BJ (cell line): ENCODE results near the gene CBX3. TPM values are rescaled to one million over a fixed set of nuclear protein-coding genes. Genes with fewer than 3 reads are reported as not detected.
A peak's percentile ranks its signal among the peaks of the same experiment; 100 is the strongest.
"Not testable (repeated sequence)": the region's sequence is repeated elsewhere in the genome, so short reads cannot be mapped to it uniquely, and the experiment has no call there.

ENCODE experiments used
- CTCF ChIA-PET: fragments of 350-600 bp; formaldehyde crosslinking; extraction: SDS; loops from one replicate; lab custom pipeline; 2021; ENCODE audit warnings: antibody characterized with exemption, inconsistent platforms; lab: Yijun Ruan, JAX
- POLR2A ChIA-PET: fragments of 300-600 bp; sonication (Branson Sonifier 250); formaldehyde crosslinking; extraction: SDS; loops from one replicate; lab custom pipeline; 2021; ENCODE audit warnings: antibody characterized with exemption; lab: Charles Lee
- DNase-seq: peaks from one replicate; pipeline ENCODE4 v3.0.0-alpha.2; 2011; ENCODE audit warnings: low read depth
- H3K27me3 ChIP-seq: 2 replicates; pipeline ENCODE4 v1.6.0; 2011; ENCODE audit warnings: low read length; ENCODE audit not compliant: control insufficient read depth, insufficient read depth
- H3K36me3 ChIP-seq: 2 replicates; pipeline ENCODE4 v1.5.1; 2011; ENCODE audit warnings: low read length; ENCODE audit not compliant: control insufficient read depth, insufficient read depth
- H3K4me3 ChIP-seq: 2 replicates; pipeline ENCODE4 v1.5.1; 2011; ENCODE audit warnings: low read depth, mild to moderate bottlenecking, control low read depth, low read length
- polyA minus RNA-seq: library from RNA; depleted of rRNA, polyadenylated mRNA; stranded (reverse); fragments of >200 nt; gene quantifications from 2 replicates; pipeline ENCODE4 v1.2.3, GENCODE V29; 2011; rRNA and poly(A)+ RNA removed
- polyA plus RNA-seq: library from polyadenylated mRNA; depleted of rRNA; stranded (reverse); fragments of >200 nt; gene quantifications from 2 replicates; pipeline ENCODE4 v1.2.3, GENCODE V29; 2011; rRNA removed
- TF ChIP-seq, protein P1 (sequence below): IDR thresholded peaks from 2 replicates; pipeline ENCODE4 v1.5.1; 2011; ENCODE audit warnings: low read depth, mild to moderate bottlenecking, control low read depth, inconsistent platforms, low read length, moderate library complexity; ENCODE audit not compliant: insufficient read depth

Gene CBX3
- 37.0 and 93.8 TPM in 2 replicates for polyA plus RNA-seq
- polyA minus RNA-seq, result 12.4 and 14.0 TPM in 2 replicates

DNA sequence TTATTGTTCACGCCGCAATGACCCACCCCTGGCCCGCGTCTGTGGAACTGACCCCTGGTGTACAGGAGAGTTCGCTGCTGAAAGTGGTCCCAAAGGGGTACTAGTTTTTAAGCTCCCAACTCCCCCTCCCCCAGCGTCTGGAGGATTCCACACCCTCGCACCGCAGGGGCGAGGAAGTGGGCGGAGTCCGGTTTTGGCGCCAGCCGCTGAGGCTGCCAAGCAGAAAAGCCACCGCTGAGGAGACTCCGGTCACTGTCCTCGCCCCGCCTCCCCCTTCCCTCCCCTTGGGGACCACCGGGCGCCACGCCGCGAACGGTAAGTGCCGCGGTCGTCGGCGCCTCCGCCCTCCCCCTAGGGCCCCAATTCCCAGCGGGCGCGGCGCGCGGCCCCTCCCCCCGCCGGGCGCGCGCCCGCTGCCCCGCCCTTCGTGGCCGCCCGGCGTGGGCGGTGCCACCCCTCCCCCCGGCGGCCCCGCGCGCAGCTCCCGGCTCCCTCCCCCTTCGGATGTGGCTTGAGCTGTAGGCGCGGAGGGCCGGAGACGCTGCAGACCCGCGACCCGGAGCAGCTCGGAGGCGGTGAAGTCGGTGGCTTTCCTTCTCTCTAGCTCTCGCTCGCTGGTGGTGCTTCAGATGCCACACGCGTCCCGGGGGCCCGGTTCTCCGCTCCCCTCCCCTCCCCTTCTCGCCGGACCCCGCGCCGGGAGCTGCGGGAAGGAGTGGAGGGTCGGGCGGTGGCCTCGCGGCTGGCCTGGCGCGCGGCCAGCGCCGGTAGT, at the start of gene CBX3:
Gene CBX3, plus strand, starts transcription at position 499 of the 772 bp plus-strand sequence. CDS start 1,254 bp downstream, outside the sequence.
- CTCF ChIA-PET, result interaction anchor here (1.0 kb wide), 1 partner anchor 171 kb away, joined by 3 read pairs; no protein-coding TSS in a partner anchor

GRCh38 chr7:26151953-26152781, 49.4 kb upstream of the CBX3 start, which contains the start of gene NFE2L3:
NFE2L3 (plus strand) TSS chr7:26152198; CDS start chr7:26152499, 301 bp downstream.
- POLR2A ChIA-PET, result interaction anchor here (1.0 kb wide), 1 partner anchor 46 kb away, joined by 4 read pairs; no protein-coding TSS in a partner anchor
- Histone ChIP-seq H3K4me3 (peak within 1 kb of the TSS; percentile 56), H3K36me3 (no peaks in the 10 kb centered on the region), H3K27me3 (no peaks in the 10 kb centered on the region)
- DNase-seq, result no peak
- TF ChIP-seq, protein P1, sequence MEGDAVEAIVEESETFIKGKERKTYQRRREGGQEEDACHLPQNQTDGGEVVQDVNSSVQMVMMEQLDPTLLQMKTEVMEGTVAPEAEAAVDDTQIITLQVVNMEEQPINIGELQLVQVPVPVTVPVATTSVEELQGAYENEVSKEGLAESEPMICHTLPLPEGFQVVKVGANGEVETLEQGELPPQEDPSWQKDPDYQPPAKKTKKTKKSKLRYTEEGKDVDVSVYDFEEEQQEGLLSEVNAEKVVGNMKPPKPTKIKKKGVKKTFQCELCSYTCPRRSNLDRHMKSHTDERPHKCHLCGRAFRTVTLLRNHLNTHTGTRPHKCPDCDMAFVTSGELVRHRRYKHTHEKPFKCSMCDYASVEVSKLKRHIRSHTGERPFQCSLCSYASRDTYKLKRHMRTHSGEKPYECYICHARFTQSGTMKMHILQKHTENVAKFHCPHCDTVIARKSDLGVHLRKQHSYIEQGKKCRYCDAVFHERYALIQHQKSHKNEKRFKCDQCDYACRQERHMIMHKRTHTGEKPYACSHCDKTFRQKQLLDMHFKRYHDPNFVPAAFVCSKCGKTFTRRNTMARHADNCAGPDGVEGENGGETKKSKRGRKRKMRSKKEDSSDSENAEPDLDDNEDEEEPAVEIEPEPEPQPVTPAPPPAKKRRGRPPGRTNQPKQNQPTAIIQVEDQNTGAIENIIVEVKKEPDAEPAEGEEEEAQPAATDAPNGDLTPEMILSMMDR, result no peak
- CTCF ChIA-PET, result interaction anchor here (1.0 to 1.6 kb wide), 4 partner anchors 47 to 62 kb away, joined by 3 to 6 read pairs (median 4); no protein-coding TSS in a partner anchor

More for the DNA sequence above, at the start of gene CBX3:
- Histone ChIP-seq H3K4me3 (peak within 1 kb of the TSS; percentile 98), H3K27me3 (no peaks in the 10 kb centered on the region), H3K36me3 (peaks cover 1% of the 10 kb centered on the region)
- DNase-seq, result no peak
- POLR2A ChIA-PET, result no interaction called here
- TF ChIP-seq, protein P1, result no peak

GRCh38 chr7:26152782-26153240, 48.7 kb upstream of the CBX3 start:
- POLR2A ChIA-PET, DNase-seq: not testable (repeated sequence)
- CTCF ChIA-PET, result interaction anchor here (1.0 to 1.6 kb wide), 4 partner anchors 46 to 62 kb away, joined by 3 to 6 read pairs (median 4); no protein-coding TSS in a partner anchor

DNA sequence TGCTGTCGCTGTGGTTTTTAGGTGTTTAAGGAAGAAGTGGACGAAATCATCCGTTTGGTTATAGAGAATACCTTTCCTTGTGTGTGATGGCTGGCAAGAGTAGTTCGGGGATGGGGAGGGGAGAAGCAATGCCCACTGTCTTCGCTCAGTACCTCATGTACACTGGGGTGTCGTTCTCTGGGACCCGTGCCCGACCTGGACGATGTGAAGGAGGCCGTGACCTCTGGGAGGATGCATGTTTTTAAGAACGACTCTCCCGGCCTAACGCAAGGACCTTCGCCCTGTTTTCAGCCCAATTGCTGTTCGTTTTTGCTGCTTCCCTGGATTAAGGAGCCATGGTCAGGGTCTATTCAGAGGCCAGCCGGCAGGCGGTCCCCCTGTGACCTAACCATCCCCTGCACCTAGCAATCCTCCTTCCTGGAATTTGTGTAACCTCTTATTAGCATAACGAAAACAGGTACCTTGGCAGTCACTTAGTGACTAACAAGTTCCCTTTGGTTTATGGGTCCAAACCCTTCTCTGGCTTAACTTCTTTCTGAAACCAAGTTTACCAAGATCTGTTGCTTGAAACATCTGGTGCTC, 48.2 kb upstream of the CBX3 start:
- H3K36me3 ChIP-seq, result no peaks in the 10 kb centered on the region
- no peaks in the 10 kb centered on the region for H3K27me3 ChIP-seq
- H3K4me3 ChIP-seq, result peak overlapping the region; percentile 56
- ChIA-PET CTCF (no interaction called here), POLR2A (no interaction called here)
- no peak for DNase-seq
- TF ChIP-seq, protein P1, result no peak

More at GRCh38 chr7:26152782-26153240, 48.7 kb upstream of the CBX3 start:
- H3K36me3 ChIP-seq, H3K27me3 ChIP-seq: not testable (repeated sequence)
- peak overlapping the region; percentile 56 for H3K4me3 ChIP-seq
